Endothelial cell (in vitro differentiated cells): ENCODE results near the gene THSD4. TPM values are rescaled to one million over a fixed set of nuclear protein-coding genes. Genes with fewer than 3 reads are reported as not detected.
"Not testable (repeated sequence)": the region's sequence is repeated elsewhere in the genome, so short reads cannot be mapped to it uniquely, and the experiment has no call there.

Source experiments
- DNase-seq: peaks from one replicate; pipeline ENCODE4 v3.0.0; 2021; ENCODE audit warnings: low spot score
- H3K27ac Mint-ChIP-seq: one replicate; pipeline ENCODE4 v1.8.0; 2021; ENCODE audit warnings: mixed read lengths, inconsistent platforms; ENCODE audit not compliant: unreplicated experiment
- H3K27me3 Mint-ChIP-seq: one replicate; pipeline ENCODE4 v1.8.0; 2021; ENCODE audit warnings: mild to moderate bottlenecking, moderate library complexity, mixed read lengths, inconsistent platforms; ENCODE audit not compliant: unreplicated experiment
- H3K36me3 Mint-ChIP-seq: one replicate; pipeline ENCODE4 v1.8.0; 2021; ENCODE audit warnings: mild to moderate bottlenecking, low read depth, mixed read lengths, inconsistent platforms; ENCODE audit not compliant: unreplicated experiment
- H3K4me1 Mint-ChIP-seq: one replicate; pipeline ENCODE4 v1.8.0; 2021; ENCODE audit warnings: mild to moderate bottlenecking, mixed read lengths, inconsistent platforms; ENCODE audit not compliant: unreplicated experiment
- H3K4me3 Mint-ChIP-seq: one replicate; pipeline ENCODE4 v1.8.0; 2021; ENCODE audit warnings: mild to moderate bottlenecking, mixed read lengths, inconsistent platforms; ENCODE audit not compliant: unreplicated experiment
- H3K9me3 Mint-ChIP-seq: one replicate; pipeline ENCODE4 v1.8.0; 2021; ENCODE audit warnings: mixed read lengths, inconsistent platforms; ENCODE audit not compliant: unreplicated experiment
- total RNA-seq: library from RNA; stranded (reverse); fragmentation: NEBNext Ultra II Directional; extraction: Animal tissue kit (Norgen Biotek cat#: 25700); gene quantifications from one replicate; pipeline ENCODE4 v1.2.1, GENCODE V29; 2021; ENCODE audit not compliant: unreplicated experiment
- TF ChIP-seq, protein P1 (sequence below): fragments of 200-600 bp; sonication (generic); IDR thresholded peaks from one replicate; pipeline ENCODE4 v1.5.0; 2021; ENCODE audit warnings: antibody characterized with exemption; ENCODE audit not compliant: unreplicated experiment

Gene THSD4
- total RNA-seq, 1 donor from 2014 or later = 0.92 TPM

DNA sequence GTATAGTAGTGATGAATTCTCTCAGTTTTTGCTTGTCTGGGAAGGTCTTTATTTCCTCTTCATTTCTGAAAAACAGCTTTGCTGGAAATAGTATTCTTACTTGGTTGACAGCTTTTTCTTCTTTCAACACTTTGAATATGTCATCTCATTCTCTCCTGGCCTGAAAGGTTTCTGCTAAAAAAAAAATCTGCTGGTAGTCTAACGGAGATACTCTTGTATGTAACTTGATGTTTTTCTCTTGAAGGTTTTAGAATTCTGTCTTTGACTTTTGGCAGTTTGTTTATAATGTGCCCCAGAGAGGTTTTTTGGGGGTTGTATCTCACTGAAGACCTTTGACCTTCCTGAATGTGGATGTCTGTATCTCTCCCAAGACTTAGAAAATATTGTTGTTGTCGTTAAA, 47.0 kb downstream of the THSD4 start:
- Mint-ChIP-seq H3K4me1 (no peaks in the 10 kb centered on the region), H3K27ac (no peak overlapping the region), H3K36me3 (no peaks in the 10 kb centered on the region), H3K4me3 (no peak overlapping the region), H3K9me3 (no peaks in the 10 kb centered on the region), H3K27me3 (peaks cover 2% of the 10 kb centered on the region)
- no peak for DNase-seq
- TF ChIP-seq, protein P1, sequence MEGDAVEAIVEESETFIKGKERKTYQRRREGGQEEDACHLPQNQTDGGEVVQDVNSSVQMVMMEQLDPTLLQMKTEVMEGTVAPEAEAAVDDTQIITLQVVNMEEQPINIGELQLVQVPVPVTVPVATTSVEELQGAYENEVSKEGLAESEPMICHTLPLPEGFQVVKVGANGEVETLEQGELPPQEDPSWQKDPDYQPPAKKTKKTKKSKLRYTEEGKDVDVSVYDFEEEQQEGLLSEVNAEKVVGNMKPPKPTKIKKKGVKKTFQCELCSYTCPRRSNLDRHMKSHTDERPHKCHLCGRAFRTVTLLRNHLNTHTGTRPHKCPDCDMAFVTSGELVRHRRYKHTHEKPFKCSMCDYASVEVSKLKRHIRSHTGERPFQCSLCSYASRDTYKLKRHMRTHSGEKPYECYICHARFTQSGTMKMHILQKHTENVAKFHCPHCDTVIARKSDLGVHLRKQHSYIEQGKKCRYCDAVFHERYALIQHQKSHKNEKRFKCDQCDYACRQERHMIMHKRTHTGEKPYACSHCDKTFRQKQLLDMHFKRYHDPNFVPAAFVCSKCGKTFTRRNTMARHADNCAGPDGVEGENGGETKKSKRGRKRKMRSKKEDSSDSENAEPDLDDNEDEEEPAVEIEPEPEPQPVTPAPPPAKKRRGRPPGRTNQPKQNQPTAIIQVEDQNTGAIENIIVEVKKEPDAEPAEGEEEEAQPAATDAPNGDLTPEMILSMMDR = no peak

DNA sequence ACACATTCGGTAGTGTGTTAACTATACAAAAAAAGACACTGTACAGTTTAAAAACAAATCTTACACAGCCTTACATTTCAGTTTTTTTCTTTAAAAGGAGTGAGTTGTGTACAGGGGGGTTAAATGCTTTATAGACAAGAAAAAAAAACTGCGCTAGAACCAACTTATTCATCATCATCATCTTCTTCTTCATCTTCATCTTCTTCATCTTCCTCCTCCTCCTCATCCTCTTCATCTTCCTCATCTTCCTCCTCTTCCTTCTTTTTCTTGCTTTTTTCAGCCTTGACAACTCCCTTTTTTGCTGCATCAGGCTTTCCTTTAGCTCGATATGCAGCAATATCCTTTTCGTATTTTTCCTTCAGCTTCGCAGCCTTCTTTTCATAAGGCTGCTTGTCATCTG, 49.3 kb downstream of the THSD4 start:
- H3K27ac Mint-ChIP-seq, DNase-seq, H3K27me3 Mint-ChIP-seq, H3K4me1 Mint-ChIP-seq, H3K9me3 Mint-ChIP-seq, H3K4me3 Mint-ChIP-seq, H3K36me3 Mint-ChIP-seq: not testable (repeated sequence)

DNA sequence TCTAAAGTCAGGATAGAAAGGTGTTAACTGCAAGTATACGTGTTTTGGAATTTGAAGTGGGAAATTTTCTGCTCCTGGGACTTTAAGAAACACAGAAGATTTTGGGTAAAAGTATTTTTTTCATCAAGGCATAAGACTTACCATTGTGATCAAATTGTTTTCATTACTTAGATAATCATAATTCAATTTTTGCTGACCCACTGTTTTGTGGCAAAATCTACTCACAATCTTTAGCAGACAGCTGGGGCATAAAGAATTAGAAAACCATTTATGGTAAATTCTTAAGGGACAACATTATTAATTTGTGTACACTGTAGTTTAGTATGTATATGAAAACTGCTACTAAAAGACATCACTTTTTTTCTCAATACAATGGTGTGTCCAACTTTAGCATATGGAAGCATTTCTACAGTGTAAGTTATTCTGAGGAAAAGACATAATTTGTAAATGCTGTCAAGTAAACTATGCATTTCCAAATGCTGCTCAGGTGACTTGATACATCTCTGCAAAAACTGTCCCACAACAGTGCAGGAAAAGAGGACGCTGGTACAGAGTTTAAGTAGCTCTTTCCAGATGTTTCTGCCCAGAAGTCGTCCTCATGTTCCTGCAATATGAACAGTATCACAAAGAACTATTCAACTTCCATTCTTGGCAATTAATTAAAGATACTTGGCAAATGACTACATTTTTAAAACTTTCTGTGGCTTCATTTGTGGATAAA, 52.3 kb downstream of the THSD4 start:
- H3K36me3 Mint-ChIP-seq = no peaks in the 10 kb centered on the region
- DNase-seq = no peak
- no peaks in the 10 kb centered on the region for H3K9me3 Mint-ChIP-seq
- H3K27me3 Mint-ChIP-seq = peaks cover 6% of the 10 kb centered on the region
- TF ChIP-seq, protein P1 = no peak
- H3K4me1 Mint-ChIP-seq = no peaks in the 10 kb centered on the region
- no peak overlapping the region for H3K4me3 Mint-ChIP-seq
- H3K27ac Mint-ChIP-seq = no peak overlapping the region

- H3K27ac Mint-ChIP-seq = no peak overlapping the region
- H3K9me3 Mint-ChIP-seq = no peaks in the 10 kb centered on the region
- TF ChIP-seq, protein P1 = no peak
- H3K4me3 Mint-ChIP-seq = no peak overlapping the region
- peaks cover 6% of the 10 kb centered on the region for H3K27me3 Mint-ChIP-seq
- no peaks in the 10 kb centered on the region for H3K4me1 Mint-ChIP-seq
- no peak for DNase-seq
- no peaks in the 10 kb centered on the region for H3K36me3 Mint-ChIP-seq
These were observed 53.0 kb downstream of the THSD4 start for GRCh38 chr15:71168166-71168834.

DNA sequence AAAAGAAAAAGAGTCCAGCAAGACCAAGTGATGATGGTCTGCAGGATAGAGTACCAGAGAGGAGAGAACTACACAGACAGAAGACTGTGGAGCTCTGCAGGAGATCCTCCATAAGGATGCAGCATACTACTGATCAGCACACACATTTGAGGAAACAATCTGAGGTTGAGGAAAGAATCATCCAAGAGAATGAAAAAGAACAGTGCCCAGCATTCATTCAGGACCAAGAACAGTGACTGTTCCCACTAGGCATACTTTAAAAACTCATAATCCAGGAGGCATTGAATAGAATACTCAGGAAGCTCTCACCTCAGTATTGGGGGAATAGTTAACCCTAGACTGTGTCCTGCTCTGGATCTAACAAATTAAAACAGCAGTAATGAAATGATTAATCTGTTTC, 54.9 kb downstream of the THSD4 start:
- H3K27me3 Mint-ChIP-seq = peaks cover 6% of the 10 kb centered on the region
- TF ChIP-seq, protein P1 = no peak
- no peak for DNase-seq
- H3K36me3 Mint-ChIP-seq = peaks cover 5% of the 10 kb centered on the region
- no peaks in the 10 kb centered on the region for H3K9me3 Mint-ChIP-seq
- no peaks in the 10 kb centered on the region for H3K4me1 Mint-ChIP-seq
- H3K4me3 Mint-ChIP-seq = no peak overlapping the region
- H3K27ac Mint-ChIP-seq = no peak overlapping the region
